ENCODE measurements around the gene CD300LG.
"Not testable (repeated sequence)": the region's sequence is repeated elsewhere in the genome, so short reads cannot be mapped to it uniquely, and the experiment has no call there.

The CD300LG gene

DNA sequence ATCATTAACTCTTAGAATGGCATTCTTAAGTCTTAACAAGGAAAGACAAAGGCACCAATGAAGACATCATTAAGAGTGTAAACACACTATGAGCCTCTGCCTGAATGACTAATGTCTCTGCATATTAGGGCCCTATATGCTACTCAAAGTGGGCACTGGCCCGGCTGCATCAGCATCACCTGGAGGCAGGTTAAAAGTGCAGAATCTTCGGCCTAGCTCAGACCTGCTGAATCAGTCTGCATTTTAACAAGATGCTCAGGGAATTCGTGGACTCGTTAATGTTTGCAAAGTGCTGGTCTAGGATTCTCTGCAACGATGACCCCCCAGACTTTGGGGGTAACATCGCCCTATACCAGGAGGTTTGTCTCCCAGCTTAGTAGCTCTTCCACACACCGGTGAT is 20.8 kb upstream of the CD300LG start:
- DNase-seq, result no peak

GRCh38 chr17:43827596-43827995 is 19.4 kb upstream of the CD300LG start:
- no peak for DNase-seq

- DNase-seq, result no peak
These were observed 17.2 kb upstream of the CD300LG start for GRCh38 chr17:43829738-43830137.

DNA sequence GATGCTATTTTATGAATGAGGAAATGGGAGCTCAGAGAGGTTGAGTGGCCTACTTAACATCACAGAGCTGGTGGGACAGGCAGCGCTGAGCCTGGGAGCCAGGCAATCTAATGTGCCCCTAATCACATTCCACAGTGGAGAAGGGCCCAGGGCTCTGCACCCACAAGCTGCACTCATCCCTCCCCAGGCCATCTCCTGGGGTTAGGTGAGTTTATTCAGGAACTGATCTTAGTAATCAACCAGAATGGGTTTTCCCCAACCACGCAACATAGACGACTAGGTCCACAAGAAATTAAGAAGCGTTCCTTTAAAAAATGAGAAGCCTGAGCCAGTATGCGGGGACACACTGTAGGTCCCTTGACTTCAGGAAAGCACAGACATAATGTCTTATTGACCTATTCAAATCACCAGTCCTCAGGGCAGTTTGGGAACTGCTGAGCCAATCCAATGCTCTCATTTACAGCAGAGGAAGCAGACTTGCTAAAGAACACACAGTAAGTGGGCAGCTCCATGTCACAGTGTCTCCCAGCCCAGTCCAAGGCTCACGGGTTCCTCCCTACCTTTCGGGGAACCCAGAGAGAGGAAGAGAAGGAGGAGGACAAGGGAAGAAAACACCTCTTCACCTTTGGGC is 16.4 kb upstream of the CD300LG start:
- no peak for DNase-seq

GRCh38 chr17:43831633-43832032 is 15.3 kb upstream of the CD300LG start:
- DNase-seq, result no peak

DNA sequence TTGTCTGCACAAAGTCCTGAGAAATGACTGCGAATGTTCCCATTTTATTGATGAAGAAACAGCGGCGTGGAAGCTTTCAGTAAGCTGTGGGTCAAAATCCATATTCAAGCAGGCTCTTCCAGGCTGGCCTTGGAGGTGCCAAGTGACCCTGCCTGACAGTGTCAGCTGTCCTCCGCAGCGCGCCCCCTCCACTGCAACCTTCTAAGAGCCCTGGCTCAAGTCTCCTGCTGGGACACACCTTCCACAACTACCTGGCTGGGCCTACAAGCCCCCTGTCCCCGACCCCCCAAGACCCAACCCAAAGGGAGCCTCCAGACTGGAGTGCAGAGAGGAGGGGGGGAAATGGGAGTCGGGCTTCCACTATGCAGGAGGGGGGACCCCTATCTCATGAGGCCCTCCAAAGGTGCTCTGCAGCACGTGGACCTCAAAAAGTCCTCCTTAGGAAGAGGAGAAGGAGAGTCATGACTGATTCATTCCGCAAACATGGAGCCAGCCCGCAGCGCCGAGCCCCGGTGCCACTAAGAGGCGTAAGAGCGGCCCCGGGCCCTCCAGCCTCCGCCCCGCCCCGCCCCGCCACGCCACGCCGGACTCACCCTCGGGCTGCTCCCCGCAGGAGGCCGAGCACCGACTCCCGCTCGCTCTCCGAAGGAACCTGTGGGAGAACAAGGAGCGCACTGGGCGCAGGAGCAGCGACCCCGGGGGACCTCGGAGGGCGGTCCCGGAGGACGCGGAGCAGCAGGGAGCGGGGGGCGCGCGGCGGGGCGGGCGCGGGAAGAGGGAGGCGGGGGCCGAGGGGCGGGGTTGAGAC is 14.6 kb upstream of the CD300LG start:
- peak; percentile 42 for DNase-seq

GRCh38 chr17:43832976-43833829 is 13.8 kb upstream of the CD300LG start, which contains the start of gene MPP3:
Gene MPP3, minus strand, starts transcription at chr17:43833146. Its CDS starts 1,240 bp downstream, at chr17:43831906.
- peak; percentile 88 for DNase-seq

- DNase-seq, result peak; percentile 7
These were observed 12.9 kb upstream of the CD300LG start for GRCh38 chr17:43834106-43834505.

- peak; percentile 90 for DNase-seq
These were observed 7.3 kb upstream of the CD300LG start for GRCh38 chr17:43839670-43840108.

GRCh38 chr17:43840814-43841213 is 6.2 kb upstream of the CD300LG start:
- DNase-seq, result no peak

DNA sequence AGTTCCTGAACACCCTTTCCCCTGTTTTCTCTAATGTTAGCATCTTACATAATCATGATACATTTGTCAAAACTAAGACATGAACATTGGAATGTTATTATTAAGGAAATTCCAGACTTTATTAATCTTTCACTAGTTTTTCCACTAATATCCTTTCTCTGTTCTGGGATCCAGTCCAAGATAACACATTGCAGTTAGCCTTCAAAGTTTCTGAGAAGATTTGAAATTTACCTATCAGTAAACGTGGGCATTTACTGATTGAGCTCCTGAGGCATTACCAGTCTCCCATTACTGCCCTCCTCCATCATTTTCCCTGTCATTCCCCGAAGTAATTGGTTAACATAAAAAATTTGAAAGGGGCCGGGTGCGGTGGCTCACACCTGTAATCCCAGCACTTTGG is 5.7 kb upstream of the CD300LG start:
- no peak for DNase-seq

GRCh38 chr17:43842091-43842974 is 4.6 kb upstream of the CD300LG start:
- not testable (repeated sequence) for DNase-seq

GRCh38 chr17:43842975-43843325 is 4.0 kb upstream of the CD300LG start:
- no peak for DNase-seq

DNA sequence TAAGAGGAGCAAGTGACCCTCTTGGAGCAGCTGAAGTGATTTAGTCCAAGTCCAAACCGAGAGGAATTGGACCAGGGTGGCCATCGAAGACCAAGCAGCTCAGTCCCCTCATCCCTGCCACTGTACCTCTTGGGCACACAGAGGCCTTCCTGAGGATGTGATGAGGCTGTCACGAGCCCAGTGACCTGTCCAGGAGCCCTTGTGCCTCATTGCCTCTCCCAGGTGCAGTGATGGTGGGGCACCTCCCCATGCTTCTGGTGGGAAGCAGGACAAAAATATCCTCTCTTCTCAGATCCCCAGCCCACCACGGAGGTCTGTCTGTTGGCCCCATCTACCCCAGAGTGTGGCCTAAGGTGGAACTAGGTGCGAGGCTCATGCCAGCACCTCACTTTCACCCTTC is 2.7 kb upstream of the CD300LG start:
- no peak for DNase-seq

GRCh38 chr17:43845766-43846165 is 1.2 kb upstream of the CD300LG start:
- DNase-seq, result no peak

DNA sequence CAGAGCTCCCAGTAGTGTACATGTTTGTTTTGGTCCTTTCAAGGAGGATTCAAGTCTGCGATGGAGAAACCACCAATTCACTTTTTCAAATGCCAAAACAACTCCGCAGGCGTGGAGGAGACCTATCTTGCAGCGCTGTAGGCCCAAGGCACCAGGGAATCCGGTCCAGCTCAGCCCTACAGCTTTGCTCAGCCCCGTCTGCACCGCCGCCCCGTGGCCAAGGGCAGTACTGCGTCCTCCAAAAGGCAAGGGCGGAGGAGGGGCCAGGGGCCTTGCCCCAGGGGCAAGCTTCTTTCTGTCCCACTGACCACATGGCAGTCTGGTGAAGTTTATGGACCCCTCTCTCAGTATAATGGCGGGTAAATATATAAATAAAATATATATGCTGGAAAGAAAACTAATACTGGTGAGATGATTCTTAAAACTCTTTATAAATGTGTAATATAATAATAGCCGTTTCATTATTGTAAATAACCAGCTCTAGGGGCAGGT is 709 bp upstream of the CD300LG start:
- DNase-seq, result peak; percentile 72

- DNase-seq, result no peak
These were observed 1.6 kb downstream of the CD300LG start for GRCh38 chr17:43848601-43849000.

GRCh38 chr17:43849116-43849515 is 2.1 kb downstream of the CD300LG start:
- DNase-seq, result no peak

DNA sequence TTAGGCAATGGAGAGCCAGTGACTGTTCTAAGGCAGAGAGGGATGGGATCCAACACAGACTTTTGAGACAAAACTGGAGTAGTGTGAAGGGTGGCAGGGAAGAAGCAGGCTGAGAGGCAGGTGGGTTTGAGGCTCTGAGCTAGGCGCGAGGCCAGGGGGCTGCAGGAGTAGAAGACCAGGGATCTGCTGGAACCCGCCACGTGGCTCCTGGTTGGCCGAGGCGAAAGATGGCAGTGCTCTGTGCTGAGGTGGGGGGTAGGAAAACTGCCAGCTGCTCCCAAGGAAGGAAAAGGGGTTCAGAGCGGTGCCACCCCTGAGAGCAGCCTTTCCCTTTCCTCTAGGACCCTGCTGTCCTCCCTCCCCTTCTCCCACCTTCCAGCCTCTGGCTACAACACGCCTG is 5.6 kb downstream of the CD300LG start:
- DNase-seq, result no peak

DNA sequence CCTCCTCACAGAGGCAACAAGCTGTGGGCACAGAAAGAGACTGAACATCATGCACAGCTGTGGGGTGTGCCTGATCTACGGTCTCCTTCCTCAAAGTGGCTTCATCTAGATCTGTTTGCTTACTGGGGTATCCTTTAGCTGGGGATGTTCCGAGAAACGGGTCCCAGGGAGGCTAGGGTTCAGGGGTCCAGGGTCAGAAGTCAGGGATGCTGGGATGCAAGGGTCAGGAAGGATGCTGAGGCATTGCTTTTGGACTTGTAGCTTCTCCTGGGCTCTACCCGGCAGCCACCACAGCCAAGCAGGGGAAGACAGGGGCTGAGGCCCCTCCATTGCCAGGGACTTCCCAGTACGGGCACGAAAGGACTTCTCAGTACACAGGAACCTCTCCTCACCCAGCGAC is 6.6 kb downstream of the CD300LG start:
- DNase-seq, result no peak

GRCh38 chr17:43854498-43854897 is 7.5 kb downstream of the CD300LG start:
- DNase-seq, result no peak

GRCh38 chr17:43855061-43855460 is 8.1 kb downstream of the CD300LG start:
- no peak for DNase-seq
